Measurements from ENCODE around the gene TMEM51. TPM values are rescaled to one million over a fixed set of nuclear protein-coding genes. Genes with fewer than 3 reads are reported as not detected.

The TMEM51 gene, protein sequence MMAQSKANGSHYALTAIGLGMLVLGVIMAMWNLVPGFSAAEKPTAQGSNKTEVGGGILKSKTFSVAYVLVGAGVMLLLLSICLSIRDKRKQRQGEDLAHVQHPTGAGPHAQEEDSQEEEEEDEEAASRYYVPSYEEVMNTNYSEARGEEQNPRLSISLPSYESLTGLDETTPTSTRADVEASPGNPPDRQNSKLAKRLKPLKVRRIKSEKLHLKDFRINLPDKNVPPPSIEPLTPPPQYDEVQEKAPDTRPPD
- 12.0 and 19.2 TPM in 2 replicates for total RNA-seq (2014; rRNA removed; shearing (Covaris generic))

DNA sequence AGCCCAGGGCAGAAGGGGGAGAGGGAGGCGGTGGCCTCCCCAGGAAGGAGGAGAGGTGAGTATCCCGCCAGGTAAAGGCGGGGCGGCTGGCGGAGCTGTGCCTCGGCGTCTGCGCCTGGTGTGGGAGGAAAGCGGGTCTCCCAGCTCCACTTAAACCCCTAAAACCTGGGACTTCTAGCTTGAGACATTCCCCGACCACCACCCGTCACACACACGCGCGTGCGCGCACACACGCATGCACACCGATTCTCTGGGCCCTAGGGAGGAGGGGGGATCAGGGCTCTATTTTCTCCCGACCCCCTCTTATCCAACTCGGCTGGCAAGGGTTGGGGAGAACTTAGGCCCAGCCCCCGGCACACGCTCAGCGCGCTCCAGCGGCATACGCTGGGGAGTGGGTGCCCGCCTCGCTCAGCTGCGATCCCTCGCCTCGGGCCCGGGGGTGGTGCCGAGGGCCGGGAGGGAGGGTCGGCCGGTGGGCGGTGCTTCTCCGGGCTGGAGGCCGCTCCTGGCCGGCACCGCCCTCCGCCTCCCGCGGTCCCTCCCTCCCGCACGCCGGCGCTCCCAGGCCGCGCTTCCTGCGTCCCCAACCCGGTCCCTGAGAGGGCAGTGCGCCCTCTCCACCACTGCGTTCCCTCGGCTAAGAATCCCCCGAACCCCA, at the start of gene TMEM51:
TSS of gene TMEM51 (plus strand) at position 564 of the 658 bp plus-strand sequence. CDS start 61,341 bp downstream, outside the sequence.
- H3K9me3 ChIP-seq (replicated peaks): no peaks in the 10 kb centered on the region
- peak; percentile 79 to 81 for DNase-seq (ENCODE audit: low read depth in 1 of 2, low spot score in 2 of 2)
- H3K36me3 ChIP-seq: peaks cover 7% of the 10 kb centered on the region; the same call in 1 of the 2 replicates
- H3K27me3 ChIP-seq (replicated peaks): no peaks in the 10 kb centered on the region
- H3K27ac ChIP-seq: peak within 1 kb of the TSS; percentile 46
- H3K4me3 ChIP-seq: peak within 1 kb of the TSS; percentile 88
- peaks cover 34% of the 10 kb centered on the region for H3K4me1 ChIP-seq (replicated peaks)

DNA sequence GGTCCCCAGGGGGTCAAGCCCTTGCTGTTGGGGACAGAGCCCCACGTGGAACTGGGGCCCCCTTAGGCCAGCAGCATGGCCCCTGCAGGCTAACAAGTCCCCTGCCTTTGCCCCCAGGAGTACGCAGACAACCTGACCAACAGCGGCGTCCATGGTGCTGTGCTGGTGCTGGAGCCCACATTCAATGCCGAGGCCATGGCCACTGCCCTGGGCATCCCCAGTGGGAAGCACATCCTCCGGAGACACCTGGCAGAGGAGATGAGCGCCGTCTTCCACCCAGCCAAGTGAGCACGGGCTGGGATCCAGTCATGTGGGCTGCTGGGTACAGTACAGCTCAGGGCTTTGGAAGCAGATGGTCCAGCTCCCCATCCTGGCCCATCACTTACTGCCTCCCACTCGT, 49.6 kb upstream of the TMEM51 start:
- no peak for DNase-seq (ENCODE audit: low read depth in 1 of 2, low spot score in 2 of 2)
- H3K36me3 ChIP-seq: no peaks in the 10 kb centered on the region
- H3K4me1 ChIP-seq (replicated peaks): no peaks in the 10 kb centered on the region
- no peaks in the 10 kb centered on the region for H3K27me3 ChIP-seq (replicated peaks)
- no peak overlapping the region for H3K27ac ChIP-seq
- no peak overlapping the region for H3K4me3 ChIP-seq
- peaks cover 4% of the 10 kb centered on the region; the same call in 1 of the 2 replicates for H3K9me3 ChIP-seq (replicated peaks)

DNA sequence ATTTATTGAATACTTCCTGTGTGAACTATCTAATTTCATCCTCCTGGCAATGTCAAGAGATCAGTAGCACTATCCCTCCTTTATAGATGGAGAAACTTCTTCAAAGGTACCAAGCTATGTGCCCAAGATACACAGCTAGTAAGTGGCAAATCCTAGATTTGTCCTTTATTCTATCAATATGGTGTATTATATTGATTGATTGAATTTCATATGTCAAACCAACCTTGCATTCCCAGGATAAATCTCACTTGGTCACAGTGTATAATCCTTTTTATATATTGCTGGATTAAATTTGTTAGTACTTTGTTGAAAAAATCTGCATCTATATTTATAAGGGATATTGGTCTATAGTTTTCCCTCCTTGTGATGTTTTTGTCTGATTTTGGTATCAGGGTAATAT, 48.8 kb upstream of the TMEM51 start:
- DNase-seq (ENCODE audit: low read depth in 1 of 2, low spot score in 2 of 2): no peak
- no peak overlapping the region for H3K4me3 ChIP-seq
- H3K9me3 ChIP-seq (replicated peaks): peaks cover 4% of the 10 kb centered on the region; the same call in 1 of the 2 replicates
- no peaks in the 10 kb centered on the region for H3K4me1 ChIP-seq (replicated peaks)
- no peaks in the 10 kb centered on the region for H3K27me3 ChIP-seq (replicated peaks)
- H3K27ac ChIP-seq: no peak overlapping the region
- H3K36me3 ChIP-seq: no peaks in the 10 kb centered on the region

DNA sequence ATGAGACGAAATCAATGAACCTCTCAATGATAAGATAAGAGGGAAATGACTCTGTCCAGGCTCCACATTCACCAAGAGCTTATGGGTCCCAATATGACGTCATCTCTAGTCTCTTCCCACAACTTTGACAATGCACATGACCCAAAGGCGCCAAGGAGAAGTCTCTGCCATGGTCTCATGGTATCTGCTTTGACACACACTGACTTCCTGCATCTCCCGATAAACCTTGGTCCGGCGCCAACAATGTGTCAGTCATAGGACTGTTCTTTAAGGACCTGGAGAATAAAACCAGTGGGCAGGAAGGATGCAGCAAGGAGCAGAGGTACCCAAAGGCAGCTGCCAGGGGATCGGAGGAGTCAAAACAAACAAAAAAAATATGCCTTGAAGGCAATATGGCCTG, 46.9 kb upstream of the TMEM51 start:
- no peak for DNase-seq (ENCODE audit: low read depth in 1 of 2, low spot score in 2 of 2)
- Histone ChIP-seq H3K27ac (no peak overlapping the region), H3K27me3 (replicated peaks) (no peaks in the 10 kb centered on the region), H3K4me3 (no peak overlapping the region), H3K36me3 (no peaks in the 10 kb centered on the region), H3K4me1 (replicated peaks) (no peaks in the 10 kb centered on the region), H3K9me3 (replicated peaks) (peaks cover 4% of the 10 kb centered on the region; the same call in 1 of the 2 replicates)

DNA sequence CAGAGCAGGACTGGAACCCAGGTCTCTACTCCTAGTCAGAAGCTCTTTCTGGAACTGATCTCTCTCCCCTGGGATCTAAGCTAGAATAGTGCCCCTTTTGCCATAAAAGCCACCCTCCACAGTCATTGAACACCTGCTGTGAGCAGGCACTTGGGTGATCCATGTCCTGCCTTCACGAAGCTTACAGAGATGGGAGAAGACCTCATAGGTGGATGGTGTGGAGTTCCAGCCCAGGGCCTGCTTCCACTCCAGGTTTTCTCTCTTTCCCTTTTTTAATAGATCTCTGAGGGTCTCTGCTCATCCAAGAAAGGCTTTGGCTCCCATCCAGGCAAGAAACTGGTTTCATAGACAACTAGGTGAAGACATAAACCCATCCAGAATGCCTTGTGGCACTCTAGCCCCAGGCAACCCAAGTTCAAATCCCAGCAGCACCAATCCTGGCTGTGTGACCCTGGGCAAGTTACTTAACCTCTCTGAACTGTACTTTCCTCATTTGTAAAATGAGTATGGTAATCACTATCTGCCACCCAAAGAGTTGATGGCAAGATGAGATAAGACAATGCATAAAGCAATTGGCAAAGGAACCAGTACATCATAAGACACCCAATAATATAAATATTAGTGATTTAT, 46.4 kb upstream of the TMEM51 start:
- no peak for DNase-seq (ENCODE audit: low read depth in 1 of 2, low spot score in 2 of 2)
- H3K4me3 ChIP-seq: no peak overlapping the region
- no peaks in the 10 kb centered on the region for H3K27me3 ChIP-seq (replicated peaks)
- no peaks in the 10 kb centered on the region for H3K36me3 ChIP-seq
- H3K27ac ChIP-seq: no peak overlapping the region
- H3K4me1 ChIP-seq (replicated peaks): no peaks in the 10 kb centered on the region
- H3K9me3 ChIP-seq (replicated peaks): peaks cover 4% of the 10 kb centered on the region; the same call in 1 of the 2 replicates

DNA sequence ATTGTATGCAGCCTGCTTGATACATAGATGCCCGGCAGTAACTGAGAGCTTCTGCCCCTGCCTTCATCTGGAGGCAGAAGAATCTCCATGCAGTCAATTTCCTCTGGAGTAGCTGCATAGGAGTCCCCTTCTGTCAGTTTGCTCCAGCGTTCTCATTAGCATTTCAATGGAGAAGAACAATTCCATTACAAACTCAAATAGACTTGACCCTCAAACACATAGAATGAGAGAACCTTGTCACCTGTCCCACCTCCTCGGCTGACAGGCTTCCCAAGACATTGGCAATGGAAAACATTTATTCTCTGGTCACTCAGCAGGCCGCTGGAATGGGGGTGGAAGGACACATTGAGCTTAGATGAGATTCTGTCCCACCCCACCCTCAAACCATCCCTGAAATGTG, 45.6 kb upstream of the TMEM51 start:
- H3K27ac ChIP-seq: no peak overlapping the region
- H3K4me3 ChIP-seq: no peak overlapping the region
- DNase-seq (ENCODE audit: low read depth in 1 of 2, low spot score in 2 of 2): no peak
- peaks cover 4% of the 10 kb centered on the region; the same call in 1 of the 2 replicates for H3K9me3 ChIP-seq (replicated peaks)
- no peaks in the 10 kb centered on the region for H3K4me1 ChIP-seq (replicated peaks)
- no peaks in the 10 kb centered on the region for H3K36me3 ChIP-seq
- H3K27me3 ChIP-seq (replicated peaks): no peaks in the 10 kb centered on the region

DNA sequence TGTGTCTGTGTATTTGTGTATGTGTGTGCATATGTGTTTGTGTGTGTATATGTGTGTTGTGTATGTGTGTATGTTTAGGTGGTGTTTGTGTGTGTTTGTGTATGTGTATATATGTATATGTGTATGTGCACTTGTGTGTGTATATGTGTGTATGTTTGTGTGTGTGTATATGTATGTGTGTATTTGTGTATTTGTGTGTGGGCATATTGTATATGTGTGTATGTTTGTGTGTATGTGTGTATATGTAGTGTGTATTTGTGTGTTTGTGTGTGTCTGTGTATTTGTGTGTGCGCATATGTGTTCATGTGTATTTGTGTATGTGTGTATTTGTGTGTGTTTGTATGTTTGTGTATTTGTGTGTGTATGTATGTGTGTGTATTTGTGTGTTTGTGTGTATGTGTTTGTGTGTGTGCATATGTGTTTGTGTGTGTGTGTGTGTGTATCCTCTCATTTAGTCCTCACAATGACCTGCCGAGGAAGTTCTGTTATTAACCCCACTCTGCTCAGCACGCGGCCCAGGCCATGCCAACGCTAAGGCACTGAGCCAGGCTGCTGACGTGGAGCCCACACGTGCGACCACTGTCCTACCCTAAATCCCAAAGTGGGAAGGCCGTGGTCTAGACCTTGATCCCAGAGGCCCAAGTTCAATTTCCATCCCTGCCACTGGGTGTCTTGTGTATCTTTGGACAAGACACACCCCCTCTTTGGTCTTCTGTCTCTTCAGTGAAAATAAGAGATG, 43.2 kb upstream of the TMEM51 start:
- Histone ChIP-seq H3K27ac (no peak overlapping the region), H3K4me1 (replicated peaks) (no peaks in the 10 kb centered on the region), H3K4me3 (no peak overlapping the region), H3K36me3 (no peaks in the 10 kb centered on the region), H3K27me3 (replicated peaks) (no peaks in the 10 kb centered on the region), H3K9me3 (replicated peaks) (no peaks in the 10 kb centered on the region)
- DNase-seq (ENCODE audit: low read depth in 1 of 2, low spot score in 2 of 2): no peak

DNA sequence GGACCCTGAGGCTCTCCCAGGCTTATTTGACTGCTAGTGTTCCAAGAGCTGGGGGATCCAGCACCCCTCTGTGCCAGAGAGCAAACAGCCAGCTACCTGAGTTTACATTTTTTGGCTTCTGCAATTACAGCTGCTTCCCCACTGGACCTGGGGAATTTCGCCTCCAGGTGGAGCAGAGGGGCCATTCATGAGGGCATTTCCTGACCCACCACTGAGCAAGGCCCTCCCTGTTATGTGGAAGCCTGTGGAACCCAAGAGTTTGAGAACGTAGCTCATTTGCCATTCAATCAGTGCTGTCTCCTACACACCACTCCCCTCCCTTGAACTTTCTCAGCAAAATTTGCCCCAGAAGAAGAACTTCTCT, 42.7 kb upstream of the TMEM51 start:
- no peaks in the 10 kb centered on the region for H3K4me1 ChIP-seq (replicated peaks)
- H3K4me3 ChIP-seq: no peak overlapping the region
- DNase-seq (ENCODE audit: low read depth in 1 of 2, low spot score in 2 of 2): no peak
- H3K27me3 ChIP-seq (replicated peaks): no peaks in the 10 kb centered on the region
- H3K9me3 ChIP-seq (replicated peaks): no peaks in the 10 kb centered on the region
- H3K27ac ChIP-seq: no peak overlapping the region
- no peaks in the 10 kb centered on the region for H3K36me3 ChIP-seq

DNA sequence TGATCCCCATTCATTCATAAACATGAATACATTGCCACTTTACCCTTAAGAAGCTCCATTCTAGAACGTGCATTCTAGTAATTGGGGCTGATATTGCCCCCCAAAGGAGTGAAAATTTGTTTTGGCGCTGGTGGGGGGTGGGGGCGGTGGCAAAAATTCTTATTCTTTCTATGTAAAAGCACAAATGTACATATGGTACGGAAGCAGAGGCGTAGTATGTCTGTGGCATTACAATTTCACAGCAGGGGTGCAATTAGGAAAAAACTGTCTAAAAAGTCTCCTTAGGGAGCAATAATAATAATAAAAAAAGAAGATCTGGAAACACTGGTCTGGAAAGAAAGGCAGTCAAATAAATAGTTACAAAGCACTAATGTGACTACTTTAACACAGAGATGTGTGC, 40.4 kb upstream of the TMEM51 start:
- H3K27me3 ChIP-seq (replicated peaks): no peaks in the 10 kb centered on the region
- H3K36me3 ChIP-seq: no peaks in the 10 kb centered on the region
- no peaks in the 10 kb centered on the region for H3K4me1 ChIP-seq (replicated peaks)
- no peak overlapping the region for H3K4me3 ChIP-seq
- no peak for DNase-seq (ENCODE audit: low read depth in 1 of 2, low spot score in 2 of 2)
- no peak overlapping the region for H3K27ac ChIP-seq
- no peaks in the 10 kb centered on the region for H3K9me3 ChIP-seq (replicated peaks)

DNA sequence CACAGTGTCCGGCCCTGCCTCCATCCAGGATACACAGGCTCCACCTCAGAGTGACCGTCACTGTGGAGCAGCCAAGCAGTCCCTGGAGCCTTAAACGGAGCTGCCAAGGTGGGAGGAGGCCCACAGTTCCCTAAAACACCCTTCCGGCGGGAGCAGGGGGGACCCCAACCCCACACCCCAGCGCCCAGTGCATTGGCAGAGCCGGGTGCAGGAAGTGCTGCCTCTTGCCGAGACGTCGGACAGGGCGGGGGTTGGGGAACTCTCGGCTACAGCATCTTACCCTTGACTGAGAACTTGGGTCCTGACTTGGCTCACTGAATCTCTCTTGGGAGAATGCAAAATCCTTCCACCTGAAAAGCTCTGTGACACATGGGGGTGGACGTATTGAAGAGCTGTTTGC, 38.7 kb upstream of the TMEM51 start:
- Histone ChIP-seq H3K9me3 (replicated peaks) (no peaks in the 10 kb centered on the region), H3K27ac (no peak overlapping the region), H3K36me3 (no peaks in the 10 kb centered on the region), H3K27me3 (replicated peaks) (no peaks in the 10 kb centered on the region), H3K4me3 (no peak overlapping the region), H3K4me1 (replicated peaks) (no peaks in the 10 kb centered on the region)
- no peak for DNase-seq (ENCODE audit: low read depth in 1 of 2, low spot score in 2 of 2)

DNA sequence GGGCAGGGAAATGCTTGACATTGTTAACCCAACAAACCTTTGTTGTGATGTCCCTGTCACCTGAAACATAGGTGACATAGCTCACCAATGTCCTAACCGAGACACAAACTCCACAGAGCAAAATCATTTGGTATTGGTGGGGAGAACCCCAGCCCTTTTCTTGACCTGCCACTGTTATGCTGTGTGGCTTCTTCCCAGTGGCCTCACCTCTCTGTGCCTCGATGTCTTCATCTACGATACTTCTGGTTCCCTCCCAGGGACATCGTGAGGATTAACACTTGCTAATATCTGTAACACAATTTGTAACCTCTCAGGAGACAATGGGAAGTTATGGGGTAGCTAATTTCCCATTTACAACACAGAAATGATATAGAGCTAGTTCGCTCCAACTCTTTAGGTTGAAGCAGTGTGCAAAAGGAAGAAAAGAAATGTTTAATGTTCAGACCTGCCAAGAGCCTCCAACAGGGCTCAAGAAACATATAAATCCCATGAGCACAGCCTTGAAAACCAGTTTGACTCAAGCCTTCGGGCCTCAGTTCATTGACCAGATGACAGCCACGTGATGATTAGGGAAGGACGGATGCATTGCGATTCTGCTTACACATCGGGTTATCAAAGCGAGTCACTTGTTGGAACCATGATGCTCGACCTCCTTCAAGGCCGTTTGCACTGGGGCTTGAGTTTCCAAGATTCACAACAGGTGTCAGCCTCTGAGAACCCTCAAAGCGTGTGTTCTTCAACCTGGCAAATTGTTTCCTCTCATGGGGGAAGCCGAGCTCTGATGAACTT, 37.8 kb upstream of the TMEM51 start:
- DNase-seq (ENCODE audit: low read depth in 1 of 2, low spot score in 2 of 2): no peak
- no peak overlapping the region for H3K27ac ChIP-seq
- H3K36me3 ChIP-seq: no peaks in the 10 kb centered on the region
- no peak overlapping the region for H3K4me3 ChIP-seq
- H3K9me3 ChIP-seq (replicated peaks): no peaks in the 10 kb centered on the region
- H3K4me1 ChIP-seq (replicated peaks): no peaks in the 10 kb centered on the region
- H3K27me3 ChIP-seq (replicated peaks): no peaks in the 10 kb centered on the region

DNA sequence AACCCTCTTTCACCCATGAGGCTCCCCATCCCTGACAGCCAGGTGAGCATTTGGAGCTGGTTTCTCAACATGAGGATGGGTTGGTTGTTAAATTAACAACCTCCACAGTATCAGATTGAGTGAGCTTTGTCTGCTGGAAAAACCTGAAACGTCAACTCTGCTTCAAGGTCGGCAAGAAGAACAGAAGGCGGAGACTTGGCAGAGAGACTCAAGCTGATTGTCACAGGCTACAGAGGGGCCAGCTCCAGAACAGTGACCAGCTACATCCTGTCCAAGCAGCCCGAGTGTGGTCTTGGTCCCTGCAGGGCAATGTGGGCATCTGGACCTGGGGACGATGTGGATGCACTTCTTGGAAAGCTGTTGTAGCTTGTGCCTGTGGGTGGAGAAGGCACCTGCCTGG, 36.6 kb upstream of the TMEM51 start:
- Histone ChIP-seq H3K9me3 (replicated peaks) (no peaks in the 10 kb centered on the region), H3K27ac (no peak overlapping the region), H3K4me3 (no peak overlapping the region), H3K4me1 (replicated peaks) (no peaks in the 10 kb centered on the region), H3K36me3 (no peaks in the 10 kb centered on the region), H3K27me3 (replicated peaks) (no peaks in the 10 kb centered on the region)
- DNase-seq (ENCODE audit: low read depth in 1 of 2, low spot score in 2 of 2): no peak

DNA sequence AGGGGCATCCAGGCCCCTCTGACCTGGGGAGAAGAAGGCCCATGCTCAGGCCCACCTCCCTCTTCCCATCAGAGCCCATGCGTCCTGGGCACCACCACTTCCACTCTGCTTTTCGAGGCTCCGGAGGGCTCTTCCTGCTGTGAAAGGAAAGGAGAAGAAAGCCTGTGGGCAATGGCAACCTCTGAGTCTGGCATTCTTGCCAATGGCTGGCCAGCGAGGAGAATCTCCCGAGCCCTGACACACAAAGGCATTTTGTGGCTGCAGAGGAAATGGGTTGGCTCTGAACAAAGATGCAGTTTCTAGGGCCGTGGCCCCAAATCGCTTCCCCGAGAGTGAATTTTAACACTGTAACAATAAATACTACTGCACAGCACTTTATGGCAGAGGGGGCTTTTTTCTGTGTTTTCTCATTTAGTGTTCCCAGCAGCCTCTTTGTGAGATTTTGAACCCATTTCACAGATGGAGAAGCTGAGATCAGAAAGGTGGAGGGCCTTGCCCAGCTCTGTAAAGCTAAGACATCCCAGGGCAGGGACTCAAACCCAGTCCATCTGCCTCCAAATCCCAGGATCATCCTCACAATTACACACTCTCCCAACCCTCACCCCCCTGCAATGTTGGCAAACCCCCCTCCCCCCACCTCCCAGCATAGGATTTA, 35.7 kb upstream of the TMEM51 start:
- H3K27ac ChIP-seq: no peak overlapping the region
- no peaks in the 10 kb centered on the region for H3K36me3 ChIP-seq
- no peaks in the 10 kb centered on the region for H3K27me3 ChIP-seq (replicated peaks)
- H3K4me1 ChIP-seq (replicated peaks): no peaks in the 10 kb centered on the region
- no peak for DNase-seq (ENCODE audit: low read depth in 1 of 2, low spot score in 2 of 2)
- H3K9me3 ChIP-seq (replicated peaks): no peaks in the 10 kb centered on the region
- no peak overlapping the region for H3K4me3 ChIP-seq
